HepG2 (cell line): ENCODE measurements around the gene CLP1. TPM values are rescaled to one million over a fixed set of nuclear protein-coding genes. Genes with fewer than 3 reads are reported as not detected.

Experiments
- ATM ChIP-seq: fragments of 450-650 bp; IDR thresholded peaks from 2 replicates; pipeline ENCODE4 v1.7.1; 2017; ENCODE audit warnings: mild to moderate bottlenecking, borderline replicate concordance
- GTF2F1 ChIP-seq: fragments of 150-350 bp; IDR thresholded peaks from 2 replicates; pipeline ENCODE4 v1.6.1; 2014; ENCODE audit warnings: low read length
- KLF6 ChIP-seq: IDR thresholded peaks from 2 replicates; pipeline ENCODE4 v1.8.0; 2016; ENCODE audit warnings: missing biosample characterization, missing genetic modification reagents
- PAF1 ChIP-seq: IDR thresholded peaks from 2 replicates; pipeline ENCODE4 v1.6.1; 2016; ENCODE audit warnings: missing genetic modification reagents, missing compliant biosample characterization
- PHF8 ChIP-seq: sonication (generic); formaldehyde crosslinking; IDR thresholded peaks from 2 replicates; pipeline ENCODE4 v1.5.0; 2020; ENCODE audit warnings: missing genetic modification reagents
- SAP130 ChIP-seq: IDR thresholded peaks from 2 replicates; pipeline ENCODE4 v1.6.1; 2016; ENCODE audit warnings: low read depth
- SRY ChIP-seq: sonication (generic); formaldehyde crosslinking; IDR thresholded peaks from 2 replicates; pipeline ENCODE4 v1.8.0; 2022; ENCODE audit warnings: mild to moderate bottlenecking, missing genetic modification reagents
- TBX3 ChIP-seq: fragments of 450-650 bp; IDR thresholded peaks from 2 replicates; pipeline ENCODE4 v1.6.1; 2017; ENCODE audit warnings: antibody characterized with exemption, mild to moderate bottlenecking, inconsistent platforms, borderline replicate concordance
- ZBTB1 ChIP-seq: sonication (generic); formaldehyde crosslinking; IDR thresholded peaks from 2 replicates; pipeline ENCODE4 v1.4.0; 2020; ENCODE audit warnings: missing genetic modification reagents, borderline replicate concordance
- ZIK1 ChIP-seq: sonication (generic); formaldehyde crosslinking; IDR thresholded peaks from 2 replicates; pipeline ENCODE4 v1.5.0; 2020; ENCODE audit warnings: mild to moderate bottlenecking, low read depth, missing genetic modification reagents, borderline replicate concordance
- ZNF235 ChIP-seq: sonication (generic); formaldehyde crosslinking; IDR thresholded peaks from 2 replicates; pipeline ENCODE4 v1.8.1; 2023; ENCODE audit warnings: mild to moderate bottlenecking, missing genetic modification reagents, borderline replicate concordance
- ZNF263 ChIP-seq: sonication (generic); formaldehyde crosslinking; IDR thresholded peaks from 2 replicates; pipeline ENCODE4 v1.4.0; 2020; ENCODE audit warnings: missing genetic modification reagents
- ZNF34 ChIP-seq: sonication (generic); formaldehyde crosslinking; IDR thresholded peaks from 2 replicates; pipeline ENCODE4 v1.4.0; 2020; ENCODE audit warnings: mild to moderate bottlenecking, missing genetic modification reagents, borderline replicate concordance
- ZNF441 ChIP-seq: sonication (generic); formaldehyde crosslinking; IDR thresholded peaks from 2 replicates; pipeline ENCODE4 v1.7.0; 2021; ENCODE audit warnings: missing genetic modification reagents, borderline replicate concordance
- ZNF549 ChIP-seq: sonication (generic); formaldehyde crosslinking; IDR thresholded peaks from 2 replicates; pipeline ENCODE4 v1.5.0; 2020; ENCODE audit warnings: missing genetic modification reagents
- polyA plus RNA-seq, 8 experiments: library from polyadenylated mRNA; depleted of rRNA in 3 of 8; stranded (reverse) in 7 of 8; unstranded in 1 of 8; fragments of >200 nt; fragmentation: Illumina TruSeq in 4 of 8; extraction: Trizol in 4 of 8; gene quantifications; 2 replicates each; pipeline versions ENCODE4 v1.2.1 to v1.2.3, GENCODE V29; 2011 to 2016; ENCODE audit warnings: low read depth in 4 of 8, missing spikeins in 1 of 8, mixed read lengths in 1 of 8; ENCODE audit not compliant: insufficient read depth in 1 of 8
- total RNA-seq, 5 experiments: library from RNA; depleted of rRNA; stranded (reverse); fragments of >200 nt; fragmentation: Illumina TruSeq; extraction: Trizol; gene quantifications; 2 replicates each; pipeline ENCODE4 v1.2.3, GENCODE V29; 2016; ENCODE audit warnings: low read depth in 1 of 5
- TF ChIP-seq, protein P1 (sequence below): sonication (generic); formaldehyde crosslinking; conservative IDR thresholded peaks from 2 replicates; pipeline ENCODE4 v1.4.0; 2020; ENCODE audit warnings: missing genetic modification reagents
- TF ChIP-seq, protein P2 (sequence below): sonication (generic); formaldehyde crosslinking; IDR thresholded peaks from 2 replicates; pipeline ENCODE4 v1.5.0; 2020; ENCODE audit warnings: missing genetic modification reagents
- TF ChIP-seq, protein P3 (sequence below): sonication (generic); formaldehyde crosslinking; IDR thresholded peaks from 2 replicates; pipeline ENCODE4 v1.4.0; 2020; ENCODE audit warnings: mild to moderate bottlenecking, missing genetic modification reagents
- TF ChIP-seq, protein P4 (sequence below): IDR thresholded peaks from 2 replicates; pipeline ENCODE4 v1.6.1; 2016; ENCODE audit warnings: missing compliant biosample characterization, missing genetic modification reagents, borderline replicate concordance

Gene CLP1
- total and polyA plus RNA-seq, 2 of the 13 experiments (the other 11 are each of a cell fraction or from before 2014, with no cell fraction given) = 14.6 to 24.8 TPM

DNA sequence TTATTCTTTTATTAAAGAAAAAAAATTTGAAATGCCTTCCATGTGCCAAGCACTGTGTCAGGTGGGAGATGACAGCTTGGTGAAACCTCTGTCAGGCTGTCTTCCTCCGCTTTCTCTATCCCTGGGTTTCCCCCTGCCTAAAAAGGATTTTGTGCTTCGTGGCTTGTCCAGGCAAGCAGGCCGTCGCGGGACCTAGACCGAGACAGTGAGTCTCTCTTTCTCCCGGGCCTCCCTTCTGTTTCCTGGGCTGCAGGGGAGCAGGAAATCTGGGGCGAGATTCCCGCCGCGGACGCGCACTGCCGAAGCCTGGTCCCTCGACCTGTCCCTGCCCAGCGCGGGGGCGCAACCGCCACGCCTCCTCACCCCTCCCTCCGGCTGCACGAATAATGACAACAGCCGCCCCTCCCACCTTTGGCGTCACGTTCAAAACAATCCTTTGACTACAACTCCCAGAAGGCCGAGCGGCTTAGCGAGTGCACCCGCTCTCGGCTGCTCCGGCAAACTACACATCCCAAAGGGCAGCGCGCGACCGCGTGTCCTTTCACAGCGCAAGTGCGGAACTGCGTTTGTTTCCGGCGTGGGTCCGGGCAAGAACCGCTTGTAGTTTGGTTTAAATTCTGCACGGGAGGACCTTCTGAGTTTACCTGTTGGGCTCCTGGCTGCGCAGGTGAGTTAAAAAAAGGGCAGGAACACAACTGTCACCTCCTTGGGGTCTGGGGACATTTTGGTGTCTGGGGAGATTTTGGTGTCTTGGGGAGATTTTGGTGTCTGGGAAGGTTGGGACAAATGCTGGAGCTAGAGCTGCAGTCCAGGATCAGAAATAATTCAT, at the start of gene CLP1 (continued):
- TF ChIP-seq, protein P1, sequence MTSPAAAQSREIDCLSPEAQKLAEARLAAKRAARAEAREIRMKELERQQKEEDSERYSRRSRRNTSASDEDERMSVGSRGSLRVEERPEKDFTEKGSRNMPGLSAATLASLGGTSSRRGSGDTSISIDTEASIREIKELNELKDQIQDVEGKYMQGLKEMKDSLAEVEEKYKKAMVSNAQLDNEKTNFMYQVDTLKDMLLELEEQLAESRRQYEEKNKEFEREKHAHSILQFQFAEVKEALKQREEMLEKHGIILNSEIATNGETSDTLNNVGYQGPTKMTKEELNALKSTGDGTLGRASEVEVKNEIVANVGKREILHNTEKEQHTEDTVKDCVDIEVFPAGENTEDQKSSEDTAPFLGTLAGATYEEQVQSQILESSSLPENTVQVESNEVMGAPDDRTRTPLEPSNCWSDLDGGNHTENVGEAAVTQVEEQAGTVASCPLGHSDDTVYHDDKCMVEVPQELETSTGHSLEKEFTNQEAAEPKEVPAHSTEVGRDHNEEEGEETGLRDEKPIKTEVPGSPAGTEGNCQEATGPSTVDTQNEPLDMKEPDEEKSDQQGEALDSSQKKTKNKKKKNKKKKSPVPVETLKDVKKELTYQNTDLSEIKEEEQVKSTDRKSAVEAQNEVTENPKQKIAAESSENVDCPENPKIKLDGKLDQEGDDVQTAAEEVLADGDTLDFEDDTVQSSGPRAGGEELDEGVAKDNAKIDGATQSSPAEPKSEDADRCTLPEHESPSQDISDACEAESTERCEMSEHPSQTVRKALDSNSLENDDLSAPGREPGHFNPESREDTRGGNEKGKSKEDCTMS (CRISPR knock-in tag) = no peak
- TF ChIP-seq, protein P2, sequence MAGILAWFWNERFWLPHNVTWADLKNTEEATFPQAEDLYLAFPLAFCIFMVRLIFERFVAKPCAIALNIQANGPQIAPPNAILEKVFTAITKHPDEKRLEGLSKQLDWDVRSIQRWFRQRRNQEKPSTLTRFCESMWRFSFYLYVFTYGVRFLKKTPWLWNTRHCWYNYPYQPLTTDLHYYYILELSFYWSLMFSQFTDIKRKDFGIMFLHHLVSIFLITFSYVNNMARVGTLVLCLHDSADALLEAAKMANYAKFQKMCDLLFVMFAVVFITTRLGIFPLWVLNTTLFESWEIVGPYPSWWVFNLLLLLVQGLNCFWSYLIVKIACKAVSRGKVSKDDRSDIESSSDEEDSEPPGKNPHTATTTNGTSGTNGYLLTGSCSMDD (CRISPR knock-in tag) = no peak
- TF ChIP-seq ZIK1 (CRISPR knock-in tag) (no peak), ATM (no peak), ZNF263 (CRISPR knock-in tag) (peak; percentile 51; the same call in 1 of the 2 replicates), ZNF549 (CRISPR knock-in tag) (no peak), KLF6 (CRISPR knock-in tag) (0 out of 2 replicates have a peak, but pooled peaks have one; percentile 30), ZNF235 (no peak), SRY (no peak; the same call in 1 of the 2 replicates), PAF1 (CRISPR knock-in tag) (no peak), ZBTB1 (CRISPR knock-in tag) (no peak), ZNF34 (CRISPR knock-in tag) (no peak), TBX3 (no peak), ZNF441 (CRISPR knock-in tag) (peak; percentile 78), PHF8 (CRISPR knock-in tag) (peak; percentile 67), GTF2F1 (no peak), SAP130 (CRISPR knock-in tag) (peak; percentile 99)
- TF ChIP-seq, protein P3, sequence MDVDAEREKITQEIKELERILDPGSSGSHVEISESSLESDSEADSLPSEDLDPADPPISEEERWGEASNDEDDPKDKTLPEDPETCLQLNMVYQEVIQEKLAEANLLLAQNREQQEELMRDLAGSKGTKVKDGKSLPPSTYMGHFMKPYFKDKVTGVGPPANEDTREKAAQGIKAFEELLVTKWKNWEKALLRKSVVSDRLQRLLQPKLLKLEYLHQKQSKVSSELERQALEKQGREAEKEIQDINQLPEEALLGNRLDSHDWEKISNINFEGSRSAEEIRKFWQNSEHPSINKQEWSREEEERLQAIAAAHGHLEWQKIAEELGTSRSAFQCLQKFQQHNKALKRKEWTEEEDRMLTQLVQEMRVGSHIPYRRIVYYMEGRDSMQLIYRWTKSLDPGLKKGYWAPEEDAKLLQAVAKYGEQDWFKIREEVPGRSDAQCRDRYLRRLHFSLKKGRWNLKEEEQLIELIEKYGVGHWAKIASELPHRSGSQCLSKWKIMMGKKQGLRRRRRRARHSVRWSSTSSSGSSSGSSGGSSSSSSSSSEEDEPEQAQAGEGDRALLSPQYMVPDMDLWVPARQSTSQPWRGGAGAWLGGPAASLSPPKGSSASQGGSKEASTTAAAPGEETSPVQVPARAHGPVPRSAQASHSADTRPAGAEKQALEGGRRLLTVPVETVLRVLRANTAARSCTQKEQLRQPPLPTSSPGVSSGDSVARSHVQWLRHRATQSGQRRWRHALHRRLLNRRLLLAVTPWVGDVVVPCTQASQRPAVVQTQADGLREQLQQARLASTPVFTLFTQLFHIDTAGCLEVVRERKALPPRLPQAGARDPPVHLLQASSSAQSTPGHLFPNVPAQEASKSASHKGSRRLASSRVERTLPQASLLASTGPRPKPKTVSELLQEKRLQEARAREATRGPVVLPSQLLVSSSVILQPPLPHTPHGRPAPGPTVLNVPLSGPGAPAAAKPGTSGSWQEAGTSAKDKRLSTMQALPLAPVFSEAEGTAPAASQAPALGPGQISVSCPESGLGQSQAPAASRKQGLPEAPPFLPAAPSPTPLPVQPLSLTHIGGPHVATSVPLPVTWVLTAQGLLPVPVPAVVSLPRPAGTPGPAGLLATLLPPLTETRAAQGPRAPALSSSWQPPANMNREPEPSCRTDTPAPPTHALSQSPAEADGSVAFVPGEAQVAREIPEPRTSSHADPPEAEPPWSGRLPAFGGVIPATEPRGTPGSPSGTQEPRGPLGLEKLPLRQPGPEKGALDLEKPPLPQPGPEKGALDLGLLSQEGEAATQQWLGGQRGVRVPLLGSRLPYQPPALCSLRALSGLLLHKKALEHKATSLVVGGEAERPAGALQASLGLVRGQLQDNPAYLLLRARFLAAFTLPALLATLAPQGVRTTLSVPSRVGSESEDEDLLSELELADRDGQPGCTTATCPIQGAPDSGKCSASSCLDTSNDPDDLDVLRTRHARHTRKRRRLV (CRISPR knock-in tag) = peak; percentile 69; the same call in 1 of the 2 replicates
- TF ChIP-seq, protein P4, sequence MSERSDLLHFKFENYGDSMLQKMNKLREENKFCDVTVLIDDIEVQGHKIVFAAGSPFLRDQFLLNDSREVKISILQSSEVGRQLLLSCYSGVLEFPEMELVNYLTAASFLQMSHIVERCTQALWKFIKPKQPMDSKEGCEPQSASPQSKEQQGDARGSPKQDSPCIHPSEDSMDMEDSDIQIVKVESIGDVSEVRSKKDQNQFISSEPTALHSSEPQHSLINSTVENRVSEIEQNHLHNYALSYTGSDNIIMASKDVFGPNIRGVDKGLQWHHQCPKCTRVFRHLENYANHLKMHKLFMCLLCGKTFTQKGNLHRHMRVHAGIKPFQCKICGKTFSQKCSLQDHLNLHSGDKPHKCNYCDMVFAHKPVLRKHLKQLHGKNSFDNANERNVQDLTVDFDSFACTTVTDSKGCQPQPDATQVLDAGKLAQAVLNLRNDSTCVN (CRISPR knock-in tag) = 0 out of 2 replicates have a peak, but pooled peaks have one; percentile 53
